Activated CD8-positive, alpha-beta memory T cell treated with anti-CD3 and anti-CD28 coated beads for 1 hour (primary cell): Measurements from ENCODE around the gene NR2E3.

Experiments used
- DNase-seq, 2 donors: peaks; one replicate each; pipeline ENCODE4 v3.0.0-alpha.2; 2020; ENCODE audit warnings: low read depth in 1 of 2; ENCODE audit errors: extremely low read depth in 1 of 2

NR2E3 gene

DNA sequence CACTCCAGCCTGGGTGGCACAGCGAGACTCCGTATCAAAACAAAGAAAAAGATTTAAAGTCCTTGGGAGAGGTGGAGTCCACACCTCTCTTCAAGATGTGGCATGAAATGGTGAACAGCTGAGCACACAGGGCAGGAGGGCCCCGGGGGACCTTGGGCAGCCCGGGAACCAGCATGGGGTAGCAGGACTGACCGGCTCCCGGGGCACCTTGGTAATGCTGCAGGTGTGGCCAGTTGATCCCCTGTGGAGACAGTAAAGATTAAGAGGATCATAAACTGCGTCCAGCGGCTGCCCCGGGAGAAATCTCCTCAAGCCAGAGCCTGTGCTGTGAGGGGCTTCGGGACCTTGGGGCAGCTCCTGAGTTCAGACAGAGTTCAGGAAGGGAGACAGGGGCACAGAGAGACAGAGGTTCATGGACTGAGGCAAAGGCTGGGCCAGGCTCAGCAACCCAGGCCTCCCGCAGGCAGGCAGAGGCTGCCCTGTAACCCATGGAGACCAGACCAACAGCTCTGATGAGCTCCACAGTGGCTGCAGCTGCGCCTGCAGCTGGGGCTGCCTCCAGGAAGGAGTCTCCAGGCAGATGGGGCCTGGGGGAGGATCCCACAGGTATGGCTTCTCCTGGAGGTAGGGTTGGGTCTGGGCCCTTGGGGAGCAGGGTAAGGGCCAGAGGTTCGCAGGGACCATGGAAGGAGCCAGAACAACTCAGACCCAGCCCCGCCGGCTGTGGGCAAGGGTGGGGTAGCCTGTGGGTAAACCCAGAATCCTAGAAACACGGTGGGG is at the start of gene NR2E3:
NR2E3 (plus strand) TSS at position 299 of the 780 bp plus-strand sequence; CDS start at position 489, 190 bp downstream.
- no peak for DNase-seq

DNA sequence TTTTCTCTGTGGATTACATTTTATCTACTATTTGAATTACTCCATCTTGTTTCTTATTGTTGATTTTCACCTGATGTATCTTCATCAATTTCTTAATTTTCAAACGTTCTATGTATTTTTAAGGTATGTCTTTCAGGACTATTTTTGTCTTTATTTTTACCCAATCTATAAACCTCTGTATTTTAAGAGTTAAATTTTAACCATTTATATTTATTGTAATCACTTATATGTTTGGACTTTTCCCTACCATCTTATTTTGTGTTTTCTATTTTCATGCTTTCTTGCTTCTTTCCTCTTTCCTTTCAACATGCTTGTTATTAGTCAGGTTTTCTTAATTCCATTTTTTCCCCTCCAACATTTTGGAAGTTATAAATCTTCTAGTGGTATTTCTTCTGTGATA is 49.5 kb upstream of the NR2E3 start:
- no peak for DNase-seq

DNA sequence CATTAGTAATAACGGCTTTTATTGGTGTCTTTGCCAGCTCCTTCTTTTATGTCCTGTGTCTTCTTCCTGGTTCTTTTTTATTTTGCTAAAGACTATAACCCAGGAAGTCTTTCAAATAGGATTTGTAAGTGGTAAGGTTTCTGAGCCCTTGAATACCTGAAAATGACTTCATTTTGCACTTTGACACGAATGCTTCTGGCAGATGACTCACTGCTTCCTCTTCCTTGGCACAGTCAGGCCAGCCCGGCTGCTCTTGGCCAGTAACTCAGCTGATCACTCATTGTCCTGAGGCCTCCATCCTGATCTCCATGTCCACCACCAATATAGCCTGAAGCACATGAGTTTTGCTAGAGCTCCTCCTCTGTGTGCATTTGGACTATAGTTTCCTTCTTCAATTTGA is 48.7 kb upstream of the NR2E3 start:
- DNase-seq = no peak

DNA sequence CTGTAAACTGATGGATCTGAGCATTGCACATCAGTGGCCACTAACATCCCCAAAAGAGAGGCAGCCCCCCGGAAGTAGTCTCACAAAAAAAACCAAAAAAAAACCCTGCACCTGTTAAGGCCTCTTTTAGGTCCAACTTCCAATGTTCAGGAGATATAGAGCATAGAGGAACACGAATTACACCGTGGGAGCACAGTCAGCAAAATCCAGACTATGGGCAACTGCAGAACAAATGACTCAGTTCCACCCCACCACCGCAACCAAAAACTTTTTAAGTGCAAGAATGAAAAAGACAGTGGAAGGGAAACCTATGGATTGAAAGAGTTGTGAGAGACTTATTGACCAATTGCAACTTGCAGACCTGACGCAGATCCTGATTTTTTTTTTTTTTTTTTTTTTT is 42.2 kb upstream of the NR2E3 start:
- DNase-seq = no peak

DNA sequence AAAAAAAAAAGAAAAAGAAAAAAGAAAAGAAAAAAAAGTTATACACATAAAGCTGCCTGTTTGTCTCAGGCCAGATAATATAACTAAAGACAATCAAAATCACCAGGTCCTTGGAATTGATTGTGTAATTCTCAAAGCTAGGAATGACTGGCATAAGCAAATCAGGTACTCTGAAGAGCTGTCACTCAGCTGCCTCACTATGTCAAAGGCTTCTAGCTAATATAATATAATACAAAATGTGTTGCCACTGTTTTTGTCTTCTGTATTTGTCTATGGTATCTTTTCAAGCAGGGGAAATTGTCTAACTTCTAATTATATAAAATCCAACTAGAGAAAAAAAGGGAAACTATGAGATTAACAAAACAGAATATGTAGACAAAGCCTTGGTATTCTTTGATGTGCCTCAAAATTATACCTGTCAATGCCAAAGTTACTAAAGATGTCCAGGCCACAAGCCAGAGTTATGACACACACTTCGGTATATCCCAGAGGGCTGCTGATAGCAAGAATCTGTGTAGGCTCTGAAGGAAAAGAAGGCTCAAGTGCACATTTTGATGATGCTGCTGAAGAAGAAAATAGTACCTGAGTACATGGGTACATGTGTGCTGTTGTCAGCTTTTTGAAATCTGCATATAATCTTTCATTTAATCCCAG is 37.0 kb upstream of the NR2E3 start:
- DNase-seq = no peak

DNA sequence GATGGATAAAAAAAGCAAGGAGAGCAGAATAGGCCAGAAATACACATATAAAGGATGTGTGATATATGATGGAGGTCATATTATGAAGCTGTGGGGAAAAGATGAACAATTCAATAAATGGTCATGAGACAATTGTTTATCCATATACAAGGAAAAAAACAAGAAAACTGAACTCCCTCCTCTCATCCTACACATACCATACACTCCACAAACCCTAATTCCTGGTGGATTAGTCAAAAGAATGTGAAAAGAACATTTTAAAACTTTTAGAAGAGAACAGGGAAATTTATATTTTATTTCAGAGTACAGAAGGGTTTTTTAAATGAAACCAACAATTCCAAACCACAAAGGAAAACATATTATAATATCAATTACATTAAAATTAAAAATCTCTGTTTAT is 34.5 kb upstream of the NR2E3 start:
- no peak for DNase-seq

DNA sequence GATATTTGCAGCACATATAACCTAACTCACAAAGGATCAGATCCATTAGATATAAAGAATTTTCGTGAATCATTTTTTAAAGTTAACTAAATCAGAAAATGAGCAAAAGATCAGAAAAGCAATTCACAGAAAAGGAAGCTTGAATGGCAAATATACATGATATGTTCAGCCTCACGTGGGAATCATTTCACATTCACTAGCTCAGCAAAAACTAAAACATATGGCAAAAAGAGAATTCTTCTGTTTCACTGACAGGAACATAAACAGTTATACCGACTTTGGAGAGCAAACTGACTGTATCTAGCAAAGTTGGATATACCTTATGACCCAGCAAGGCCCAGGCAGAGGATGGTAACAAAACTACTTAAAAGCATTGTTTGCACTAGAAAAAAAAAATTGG is 34.0 kb upstream of the NR2E3 start:
- DNase-seq = no peak

DNA sequence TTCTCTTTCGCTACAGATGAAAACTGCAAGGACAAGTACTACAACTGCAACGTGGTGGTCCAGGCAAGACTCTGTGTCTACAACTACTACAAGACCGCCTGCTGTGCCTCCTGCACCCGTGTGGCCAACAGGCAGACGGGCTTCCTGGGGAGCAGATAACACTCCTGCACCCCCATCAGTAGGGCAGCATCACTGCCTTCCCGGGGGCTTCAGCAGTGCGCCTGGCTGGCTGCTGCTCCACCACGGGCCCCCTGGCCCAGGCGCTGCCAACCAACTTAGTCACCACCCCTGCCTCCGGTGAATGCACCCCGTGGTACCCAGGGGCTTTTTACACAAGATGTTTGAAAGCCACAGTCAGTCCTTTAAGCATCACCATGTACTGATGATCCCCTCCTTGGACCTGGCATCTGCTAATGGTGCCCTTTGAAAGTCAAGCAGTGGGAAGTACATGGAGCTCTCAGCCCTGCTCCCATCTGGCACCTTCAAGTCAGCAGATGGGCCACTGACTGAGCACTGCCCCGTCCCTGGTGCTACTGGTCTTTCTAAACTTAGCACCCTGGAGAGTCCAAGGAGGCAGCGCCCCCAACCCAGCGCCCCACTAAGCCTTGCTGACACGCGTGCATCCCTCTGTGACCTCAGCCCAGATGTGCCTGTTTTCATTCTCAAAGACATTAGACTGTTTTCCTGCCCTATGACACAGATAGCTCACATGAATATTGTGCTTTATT is 33.0 kb upstream of the NR2E3 start:
- no peak for DNase-seq

DNA sequence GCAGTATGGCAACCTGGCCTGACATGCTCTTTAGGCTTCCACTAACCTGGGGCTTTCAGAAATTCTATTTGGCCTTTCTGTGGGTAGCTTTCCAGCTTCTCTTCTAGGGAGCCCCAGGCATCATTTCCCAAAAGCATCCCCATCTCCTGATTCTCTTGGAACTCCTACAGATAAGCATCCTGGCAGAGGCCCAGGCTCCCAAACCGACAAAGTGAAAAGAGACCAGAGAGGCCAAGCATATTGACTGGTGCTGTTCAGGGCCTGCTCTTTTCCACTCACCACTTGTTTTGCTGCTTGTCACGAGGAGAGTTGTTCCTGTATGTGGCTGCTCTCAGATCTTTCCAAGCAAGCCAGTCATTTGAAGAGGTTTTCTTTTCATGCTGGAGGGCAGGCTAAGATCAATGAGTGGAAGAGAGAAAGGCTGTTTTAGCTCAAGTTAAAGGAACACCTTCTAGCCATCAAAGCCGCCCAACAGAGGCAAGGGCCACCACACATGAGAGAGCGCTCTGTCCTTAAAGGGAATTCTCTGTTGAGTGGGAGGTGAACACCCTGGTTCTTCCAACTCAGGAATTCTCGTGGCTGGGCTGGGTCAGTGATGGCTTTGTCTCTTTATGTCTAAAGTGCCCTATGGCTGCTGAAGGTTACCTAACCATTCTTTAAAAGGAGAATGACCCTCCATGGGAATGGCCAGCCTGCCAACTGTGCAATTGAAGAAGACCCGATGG is 31.1 kb upstream of the NR2E3 start:
- no peak for DNase-seq

DNA sequence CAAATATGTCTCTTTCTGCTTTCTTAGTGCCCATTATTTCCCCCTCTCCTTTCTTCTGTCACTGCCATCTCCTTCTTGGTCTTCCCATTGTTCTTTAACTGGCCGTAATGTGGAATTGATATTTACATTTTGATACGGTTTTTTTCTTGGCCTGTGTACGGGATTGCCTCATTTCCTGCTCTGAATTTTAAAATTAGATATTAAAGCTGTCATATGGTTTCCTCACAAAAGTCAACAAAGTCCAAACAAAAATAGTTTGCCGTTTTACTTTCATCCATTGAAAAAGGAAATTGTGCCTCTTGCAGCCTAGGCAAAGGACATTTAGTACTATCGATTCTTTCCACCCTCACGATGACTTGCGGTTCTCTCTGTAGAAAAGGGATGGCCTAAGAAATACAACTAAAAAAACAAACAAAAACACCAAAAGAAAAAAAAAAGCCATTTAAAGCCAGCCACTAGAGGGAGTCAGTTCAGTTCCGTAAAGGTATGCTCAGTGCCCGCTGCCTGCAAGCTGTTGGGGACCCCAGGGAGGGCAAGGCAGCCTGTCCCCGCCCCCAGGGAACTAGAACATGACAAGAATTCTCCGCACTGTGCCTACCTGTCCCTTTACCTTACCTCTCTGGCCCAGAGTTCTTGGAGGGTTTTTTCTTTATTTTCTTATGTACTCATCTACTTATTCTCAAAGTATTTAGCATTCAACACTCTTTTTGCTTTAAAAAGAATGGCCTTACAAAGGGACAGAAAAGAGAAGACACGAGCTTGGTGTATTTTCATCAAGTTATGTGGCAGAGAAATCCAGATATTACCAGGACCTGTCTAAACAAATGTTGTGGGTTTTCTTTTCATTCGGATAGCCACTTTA is 30.0 kb upstream of the NR2E3 start:
- DNase-seq = no peak

DNA sequence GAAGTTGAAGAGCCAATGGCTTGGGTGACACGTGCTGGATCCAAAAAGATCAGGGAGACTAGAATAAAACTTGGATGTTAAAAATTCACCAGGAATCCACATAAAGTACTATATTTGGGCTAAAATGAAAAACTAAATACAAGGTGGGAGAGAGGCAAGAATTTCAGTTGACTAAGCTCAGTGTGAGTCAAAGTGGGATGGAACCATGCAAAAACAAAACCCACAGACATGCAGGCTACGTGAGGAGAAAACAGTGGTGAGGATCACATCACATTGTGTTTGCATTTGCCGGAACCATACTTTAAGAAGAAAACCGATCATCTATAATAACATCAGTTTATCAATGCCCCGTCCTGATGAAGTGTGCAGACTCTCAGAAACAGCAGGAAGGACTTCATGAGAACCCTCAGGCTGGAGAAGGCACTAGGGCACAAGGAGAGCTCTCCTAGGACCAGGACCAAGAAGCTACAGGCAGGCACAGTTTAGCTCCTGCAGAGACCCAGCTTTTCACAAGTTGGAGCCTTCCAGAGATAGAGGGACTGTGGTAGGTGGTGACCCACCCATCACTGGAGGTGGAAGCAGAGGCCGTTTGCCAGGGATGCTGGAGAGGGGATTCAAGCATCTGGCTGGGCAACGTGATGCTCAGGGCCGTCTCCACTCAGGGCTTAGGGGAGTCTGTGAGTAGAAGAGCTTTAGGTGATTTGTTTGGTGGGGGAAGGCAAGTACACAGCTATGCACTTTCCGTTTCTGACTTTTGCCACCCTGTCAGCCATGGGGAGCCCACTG is 29.0 kb upstream of the NR2E3 start:
- DNase-seq = no peak

DNA sequence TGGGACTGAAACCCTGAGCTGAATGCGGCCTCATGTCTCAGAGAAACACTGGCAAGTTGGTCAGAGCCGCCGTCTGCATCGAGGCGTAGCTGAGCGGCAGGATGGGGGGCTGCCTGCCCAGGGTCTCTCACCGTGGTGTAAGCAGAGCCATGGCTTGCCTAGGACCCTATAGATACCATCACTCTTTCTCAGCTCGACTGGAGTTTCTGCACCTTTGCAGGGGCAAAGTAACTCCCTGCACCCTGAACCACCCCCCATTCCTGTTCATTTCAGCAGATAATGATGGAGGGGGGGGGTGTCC is 28.4 kb upstream of the NR2E3 start:
- DNase-seq = no peak

DNA sequence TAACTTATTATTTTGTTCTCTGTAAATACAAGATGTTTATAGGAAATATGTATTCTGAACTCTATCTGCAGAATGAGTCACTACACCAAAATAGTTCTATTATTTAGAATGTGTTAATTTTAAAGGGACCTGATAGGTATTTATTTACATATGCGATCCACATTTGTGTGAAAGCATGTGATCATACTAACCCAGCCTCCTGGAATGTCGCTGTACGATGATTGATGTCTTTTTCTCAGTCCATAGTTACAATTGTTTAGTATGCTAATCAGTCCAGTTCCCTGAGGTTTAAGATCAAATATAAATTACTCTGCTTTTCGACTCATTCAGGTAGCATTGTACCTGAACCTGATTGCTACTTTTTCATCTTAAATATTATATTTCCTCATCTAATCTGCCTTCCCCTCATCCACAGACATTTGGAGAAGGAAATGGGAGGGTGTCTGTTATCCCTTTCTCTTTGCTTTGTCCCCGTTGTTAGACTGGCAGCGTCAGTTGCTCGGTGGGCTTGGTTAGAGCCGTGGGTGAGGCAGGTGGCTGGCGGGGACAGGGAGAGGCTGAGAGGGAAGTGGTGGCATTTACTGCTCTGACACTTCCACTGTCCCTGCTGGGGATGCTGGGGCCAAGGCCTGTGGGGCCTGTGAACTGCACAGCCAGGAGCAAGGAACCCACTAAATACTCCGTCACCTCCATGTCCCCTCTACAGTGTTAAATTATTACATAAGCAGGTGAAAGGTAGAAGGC is 27.8 kb upstream of the NR2E3 start:
- DNase-seq = no peak

DNA sequence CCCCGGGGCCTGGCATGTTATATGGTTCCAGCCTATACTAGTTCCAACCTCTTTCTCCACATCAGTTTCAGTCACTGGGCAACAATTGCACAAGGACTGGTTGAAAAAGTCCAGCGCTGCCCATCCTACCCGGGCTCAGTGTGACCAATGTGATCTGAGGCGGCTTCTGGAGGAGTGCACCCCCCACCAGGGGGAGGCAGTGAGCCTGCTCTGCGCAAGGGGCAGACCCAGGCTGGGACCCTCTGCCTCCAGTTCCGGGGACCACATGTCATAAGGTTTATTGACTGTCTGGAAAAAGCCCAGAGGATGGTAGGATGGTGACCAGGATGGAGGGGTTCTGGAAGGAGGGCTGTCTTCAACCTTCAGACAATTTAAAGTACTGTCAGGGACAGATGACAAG is 25.6 kb upstream of the NR2E3 start:
- no peak for DNase-seq

DNA sequence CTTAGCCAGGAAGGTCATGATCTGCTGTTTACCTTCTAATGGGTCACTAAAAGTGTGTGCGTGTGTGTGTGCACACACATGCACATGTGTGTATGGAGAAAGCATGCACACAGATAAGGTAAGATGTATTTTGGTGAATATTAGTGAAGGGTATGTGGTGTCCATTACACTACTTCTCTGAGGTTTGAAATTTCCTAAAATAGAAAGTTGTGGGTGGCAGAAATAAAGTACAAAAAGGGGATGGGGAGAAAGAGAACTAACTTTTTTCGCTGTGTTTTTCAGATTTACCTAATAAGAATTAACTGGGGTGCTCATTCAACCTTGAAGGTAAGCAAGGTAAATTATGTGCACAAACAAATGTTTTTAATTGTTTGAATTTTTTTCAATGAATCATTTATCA is 24.4 kb upstream of the NR2E3 start:
- DNase-seq = no peak

DNA sequence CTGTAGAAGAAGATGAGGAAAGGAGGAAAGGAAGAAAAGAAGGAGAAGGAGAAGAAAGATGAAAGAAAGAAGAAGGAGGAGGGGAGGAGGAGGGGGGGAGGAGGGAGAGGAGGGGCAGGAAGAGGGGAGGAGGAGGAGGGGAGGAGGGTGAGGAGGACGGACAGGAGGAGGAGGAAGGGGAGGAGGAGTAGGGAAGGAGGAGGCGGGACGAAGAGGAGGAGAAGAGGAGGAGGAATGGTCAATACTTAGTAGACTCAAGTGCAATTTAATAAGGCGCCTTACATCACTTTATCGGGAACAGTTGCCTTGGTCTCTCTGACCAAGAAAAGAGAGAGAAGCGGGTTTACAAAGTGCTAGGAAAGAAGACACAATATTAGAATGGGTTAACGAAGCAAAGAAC is 23.7 kb upstream of the NR2E3 start:
- DNase-seq = no peak

DNA sequence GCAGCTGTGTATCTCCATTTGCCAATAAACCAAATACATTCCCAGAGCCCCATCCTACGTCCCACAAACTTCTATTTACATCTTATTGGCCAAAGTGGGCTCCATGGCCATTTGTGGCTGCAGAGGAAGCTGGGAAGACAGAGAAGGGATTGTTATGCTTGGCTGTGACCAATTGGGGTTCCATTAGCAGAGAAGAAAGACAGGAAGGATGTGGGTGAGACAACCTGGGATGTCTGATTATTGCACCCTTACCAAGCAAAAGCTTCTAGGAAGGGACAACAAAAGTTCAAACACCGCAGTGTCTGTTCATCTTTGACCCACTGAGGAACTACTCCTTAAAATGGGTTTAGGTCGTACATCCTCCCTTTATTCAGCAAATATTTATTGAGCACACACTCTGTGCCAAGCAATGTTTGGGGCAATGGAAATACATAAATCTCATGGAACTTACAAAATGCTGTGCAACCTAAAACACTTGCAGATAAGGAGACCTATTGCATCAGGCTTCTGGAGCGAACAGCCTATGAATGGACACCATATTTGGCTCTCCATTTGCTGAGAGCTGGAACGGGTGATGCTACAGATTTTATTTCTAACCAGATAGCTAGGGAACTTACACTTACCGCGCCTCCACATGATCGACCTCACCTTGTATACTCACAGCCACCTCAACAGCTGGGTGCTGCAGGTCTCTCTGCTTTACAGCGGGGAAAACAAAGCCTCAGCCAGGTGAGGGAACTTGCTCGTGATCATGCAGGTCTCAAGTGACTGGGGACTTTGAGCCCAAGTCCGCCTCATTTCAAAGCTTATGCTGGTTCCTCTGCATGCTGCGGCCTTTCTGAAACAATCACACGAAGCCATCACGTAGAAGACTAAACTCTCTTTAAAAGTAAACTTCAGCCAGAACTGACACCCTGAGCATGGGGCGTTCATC is 21.4 kb upstream of the NR2E3 start:
- DNase-seq = no peak

DNA sequence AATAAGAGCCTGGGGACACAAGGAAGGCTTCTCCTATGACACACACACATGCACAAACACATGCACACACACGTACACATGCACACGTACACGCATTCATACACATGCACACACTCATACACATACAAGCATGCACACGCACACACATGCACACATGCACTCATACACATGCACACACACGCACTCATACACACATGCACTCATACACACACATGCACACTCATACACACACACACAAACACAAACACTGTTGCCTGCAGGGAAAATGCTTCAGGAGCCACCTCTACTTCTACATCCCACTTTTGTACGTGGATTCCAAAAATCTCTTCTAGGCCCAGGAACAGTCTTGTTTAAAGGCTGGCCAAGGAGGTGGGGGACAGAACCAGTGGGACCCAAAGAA is 20.7 kb upstream of the NR2E3 start:
- no peak for DNase-seq
